Loucy (cell line): ENCODE measurements around the gene DLG2.
"Not testable (repeated sequence)": the region's sequence is repeated elsewhere in the genome, so short reads cannot be mapped to it uniquely, and the experiment has no call there.

ENCODE experiments used
- H2AFZ ChIP-seq: fragments of 200-600 bp; sonication (generic); 2 replicates; pipeline ENCODE4 v1.6.0; 2016; ENCODE audit warnings: antibody characterized with exemption, mild to moderate bottlenecking, low read length, moderate library complexity
- H3F3A ChIP-seq: fragments of 200-600 bp; 2 replicates; pipeline ENCODE4 v1.6.0; 2016; ENCODE audit warnings: antibody characterized with exemption, low read depth, mild to moderate bottlenecking
- H3K27me3 ChIP-seq: fragments of 200-600 bp; sonication (generic); 2 replicates; pipeline ENCODE4 v1.6.1; 2014; ENCODE audit warnings: low read length, mild to moderate bottlenecking; ENCODE audit not compliant: insufficient read depth, poor library complexity, severe bottlenecking
- H3K36me3 ChIP-seq: fragments of 200-600 bp; sonication (generic); 2 replicates; pipeline ENCODE4 v1.6.1; 2016; ENCODE audit warnings: low read length; ENCODE audit not compliant: insufficient read depth
- H3K4me1 ChIP-seq: fragments of 200-600 bp; sonication (generic); 2 replicates; pipeline ENCODE4 v1.5.1; 2014; ENCODE audit warnings: low read length, mild to moderate bottlenecking; ENCODE audit not compliant: insufficient read depth, poor library complexity, severe bottlenecking
- H3K4me2 ChIP-seq: fragments of 200-600 bp; sonication (generic); 2 replicates; pipeline ENCODE4 v1.6.0; 2014; ENCODE audit warnings: antibody characterized with exemption, low read length, low read depth, mild to moderate bottlenecking; ENCODE audit not compliant: poor library complexity, severe bottlenecking
- H3K4me3 ChIP-seq: fragments of 200-600 bp; sonication (generic); 2 replicates; pipeline ENCODE4 v1.5.1; 2014; ENCODE audit warnings: low read length, mild to moderate bottlenecking, mixed read lengths; ENCODE audit not compliant: poor library complexity, severe bottlenecking
- H3K79me2 ChIP-seq: fragments of 200-600 bp; sonication (generic); 2 replicates; pipeline ENCODE4 v1.6.1; 2014; ENCODE audit warnings: low read length; ENCODE audit not compliant: insufficient read depth
- H3K9ac ChIP-seq: fragments of 200-600 bp; sonication (generic); 2 replicates; pipeline ENCODE4 v1.6.0; 2014; ENCODE audit warnings: mild to moderate bottlenecking, low read depth, low read length, moderate library complexity; ENCODE audit not compliant: poor library complexity, severe bottlenecking
- H3K9me2 ChIP-seq: fragments of 200-600 bp; sonication (generic); replicated peaks from 2 replicates; pipeline ENCODE4 v1.6.1; 2016; ENCODE audit warnings: low read depth, low read length, mixed read lengths
- H3K9me3 ChIP-seq: fragments of 200-600 bp; sonication (generic); 2 replicates; pipeline ENCODE4 v1.6.1; 2014; ENCODE audit warnings: mild to moderate bottlenecking, antibody characterized with exemption, low read length, low read depth; ENCODE audit not compliant: insufficient read depth
- H4K20me1 ChIP-seq: fragments of 200-600 bp; sonication (generic); 2 replicates; pipeline ENCODE4 v1.6.0; 2014; ENCODE audit warnings: antibody characterized with exemption, low read length, mild to moderate bottlenecking; ENCODE audit not compliant: insufficient read depth, poor library complexity, severe bottlenecking
- CTCF ChIP-seq: fragments of 200-600 bp; sonication (generic); conservative IDR thresholded peaks from 2 replicates; pipeline ENCODE4 v1.5.1; 2014; ENCODE audit warnings: mild to moderate bottlenecking, antibody characterized with exemption, low read length
- EZH2phosphoT487 ChIP-seq: fragments of 200-600 bp; IDR thresholded peaks from 2 replicates; pipeline ENCODE4 v1.6.1; 2018; ENCODE audit warnings: antibody characterized with exemption, mild to moderate bottlenecking, moderate library complexity, borderline replicate concordance

Gene DLG2

GRCh38 chr11:83424376-83425136 is 2202.6 kb downstream of the DLG2 start:
- Histone ChIP-seq H3K4me1 (no peaks in the 10 kb centered on the region), H3K9ac (no peak overlapping the region), H3K4me3 (no peak overlapping the region), H3F3A (no peaks in the 10 kb centered on the region), H3K9me2 (no peaks in the 10 kb centered on the region), H2AFZ (no peak overlapping the region), H3K36me3 (no peaks in the 10 kb centered on the region), H3K9me3 (no peaks in the 10 kb centered on the region), H3K79me2 (no peaks in the 10 kb centered on the region), H3K4me2 (no peak overlapping the region), H3K27me3 (no peaks in the 10 kb centered on the region), H4K20me1 (no peaks in the 10 kb centered on the region)
- TF ChIP-seq CTCF (no peak), EZH2phosphoT487 (no peak)

GRCh38 chr11:83422641-83423040 is 2204.5 kb downstream of the DLG2 start:
- H3K9me2 ChIP-seq, H3K4me2 ChIP-seq, H2AFZ ChIP-seq, H3F3A ChIP-seq, H3K4me3 ChIP-seq, H3K79me2 ChIP-seq, H3K36me3 ChIP-seq, H3K9ac ChIP-seq, H3K4me1 ChIP-seq, H3K9me3 ChIP-seq, H4K20me1 ChIP-seq, H3K27me3 ChIP-seq: not testable (repeated sequence)

- H3K4me1 ChIP-seq = no peaks in the 10 kb centered on the region
- TF ChIP-seq CTCF (no peak), EZH2phosphoT487 (no peak)
- no peak overlapping the region for H2AFZ ChIP-seq
- H3K9me3 ChIP-seq = no peaks in the 10 kb centered on the region
- no peaks in the 10 kb centered on the region for H3K36me3 ChIP-seq
- no peaks in the 10 kb centered on the region for H4K20me1 ChIP-seq
- no peak overlapping the region for H3K4me2 ChIP-seq
- H3K9ac ChIP-seq = no peak overlapping the region
- H3F3A ChIP-seq = no peaks in the 10 kb centered on the region
- no peaks in the 10 kb centered on the region for H3K27me3 ChIP-seq
- no peaks in the 10 kb centered on the region for H3K79me2 ChIP-seq
- no peaks in the 10 kb centered on the region; the same call in 1 of the 2 replicates for H3K9me2 ChIP-seq
- no peak overlapping the region for H3K4me3 ChIP-seq
Measured at GRCh38 chr11:83410605-83411565, 2216.3 kb downstream of the DLG2 start.
